Naive thymus-derived CD4-positive, alpha-beta T cell (primary cell): ENCODE data around the gene ROBO1. TPM values are rescaled to one million over a fixed set of nuclear protein-coding genes. Genes with fewer than 3 reads are reported as not detected.

Experiments
- ATAC-seq: fragments of 150-1000 bp; cut with Tn5 transposase; 2 replicates; pipeline ENCODE4 v1.10.0; 2021; ENCODE audit warnings: mild to moderate bottlenecking, moderate library complexity
- CTCF ChIA-PET: fragments of 350-600 bp; sonication (Branson Sonifier 250); formaldehyde crosslinking; loops from one replicate; lab custom pipeline; 2021; ENCODE audit warnings: antibody characterized with exemption; lab: Charles Lee
- POLR2A ChIA-PET: fragments of 350-600 bp; sonication (Branson Sonifier 250); formaldehyde crosslinking; loops from one replicate; lab custom pipeline; 2021; ENCODE audit warnings: antibody characterized with exemption, inconsistent platforms; lab: Charles Lee
- DNase-seq, 9 donors: peaks; one replicate each; pipeline versions ENCODE4 v3.0.0 to v3.0.0-alpha.2; 2020 to 2022; ENCODE audit warnings: mixed read lengths in 1 of 9
- H3K27ac ChIP-seq: one replicate; pipeline ENCODE4 v1.7.0; 2013; ENCODE audit warnings: mild to moderate bottlenecking, low read depth, low read length, moderate library complexity
- H3K27me3 ChIP-seq, 2 donors: one replicate each; pipeline ENCODE4 v1.7.0; 2013; ENCODE audit warnings: low read length in 2 of 2, mild to moderate bottlenecking in 2 of 2, moderate library complexity in 2 of 2; ENCODE audit not compliant: control insufficient read depth in 2 of 2, insufficient read depth in 2 of 2
- H3K36me3 ChIP-seq, 3 experiments: 1 replicate in 2 of 3; 2 replicates in 1 of 3; pipeline ENCODE4 v1.7.0; 2013; ENCODE audit warnings: low read length in 3 of 3, mild to moderate bottlenecking in 3 of 3, moderate library complexity in 1 of 3; ENCODE audit not compliant: insufficient read depth in 3 of 3, control insufficient read depth in 2 of 3
- H3K4me1 ChIP-seq, 2 donors: one replicate each; pipeline ENCODE4 v1.7.0; 2013; ENCODE audit warnings: low read length in 2 of 2, mild to moderate bottlenecking in 2 of 2, moderate library complexity in 1 of 2; ENCODE audit not compliant: control insufficient read depth in 2 of 2, insufficient read depth in 2 of 2
- H3K4me3 ChIP-seq: 2 replicates; pipeline ENCODE4 v1.7.0; 2013; ENCODE audit warnings: mild to moderate bottlenecking, low read length
- H3K9me3 ChIP-seq, 3 experiments: 1 replicate in 2 of 3; 2 replicates in 1 of 3; pipeline ENCODE4 v1.7.0; 2013; ENCODE audit warnings: low read length in 3 of 3; ENCODE audit not compliant: control insufficient read depth in 2 of 3
- H3K27ac Mint-ChIP-seq, 9 donors: one replicate each; pipeline ENCODE4 v1.8.0; 2020 to 2022; ENCODE audit warnings: mixed read lengths in 9 of 9, mild to moderate bottlenecking in 8 of 9, moderate library complexity in 5 of 9, inconsistent platforms in 2 of 9
- H3K27me3 Mint-ChIP-seq, 5 donors: one replicate each; pipeline ENCODE4 v1.8.0; 2021 to 2022; ENCODE audit warnings: mixed read lengths in 5 of 5, mild to moderate bottlenecking in 1 of 5
- H3K36me3 Mint-ChIP-seq, 5 donors: one replicate each; pipeline ENCODE4 v1.8.0; 2020 to 2022; ENCODE audit warnings: mixed read lengths in 5 of 5, mild to moderate bottlenecking in 3 of 5, inconsistent platforms in 1 of 5
- H3K4me1 Mint-ChIP-seq, 7 donors: one replicate each; pipeline ENCODE4 v1.8.0; 2020 to 2022; ENCODE audit warnings: mixed read lengths in 7 of 7, mild to moderate bottlenecking in 3 of 7, inconsistent platforms in 1 of 7
- H3K4me3 Mint-ChIP-seq, 10 donors: one replicate each; pipeline ENCODE4 v1.8.0; 2020 to 2022; ENCODE audit warnings: mild to moderate bottlenecking in 10 of 10, mixed read lengths in 10 of 10, moderate library complexity in 6 of 10, inconsistent platforms in 2 of 10
- H3K9me3 Mint-ChIP-seq, 11 donors: one replicate each; pipeline ENCODE4 v1.8.0; 2020 to 2022; ENCODE audit warnings: mixed read lengths in 11 of 11, mild to moderate bottlenecking in 4 of 11, inconsistent platforms in 1 of 11, moderate library complexity in 1 of 11
- intact Hi-C, 2 donors: fragments of 100-400 bp; cut with micrococcal nuclease; formaldehyde crosslinking; loops; one replicate each; pipeline ENCODE4 v1.15.1; 2023
- polyA plus RNA-seq, 2 donors: library from polyadenylated mRNA; unstranded; fragments of 300-500 nt; fragmentation: Illumina TruSeq; gene quantifications; one replicate each; pipeline ENCODE4 v1.2.3, GENCODE V29; 2021
- total RNA-seq, 6 experiments: library from RNA in 5 of 6; stranded (reverse) in 5 of 6; gene quantifications; 1 replicate in 5 of 6; 2 replicates in 1 of 6; pipeline ENCODE4 v1.2.3 and lab custom pipeline; 2021 to 2026

The ROBO1 gene
- total and polyA plus RNA-seq, 7 experiments from 2014 or later: 0.08 to 0.59 (median 0.26) TPM; not detected in 2

GRCh38 chr3:79586232-79586631 is 181.6 kb downstream of the ROBO1 start:
- H3K27ac ChIP-seq: no peak overlapping the region
- DNase-seq (no peak), ATAC-seq (no peak)
- ChIA-PET CTCF (no interaction called here), POLR2A (no interaction called here)
- H3K9me3 ChIP-seq: no peaks in the 10 kb centered on the region
- Mint-ChIP-seq H3K36me3 (no peaks in the 10 kb centered on the region), H3K27ac (no peak overlapping the region), H3K9me3 (peaks cover 0 to 12% (median 0%) of the 10 kb centered on the region in 11 donors), H3K27me3 (no peaks in the 10 kb centered on the region), H3K4me1 (no peaks in the 10 kb centered on the region), H3K4me3 (no peak overlapping the region)
- intact Hi-C loops: no loop called here
- H3K27me3 ChIP-seq: no peaks in the 10 kb centered on the region
- H3K4me1 ChIP-seq: no peaks in the 10 kb centered on the region
- no peaks in the 10 kb centered on the region for H3K36me3 ChIP-seq
- no peak overlapping the region for H3K4me3 ChIP-seq

- DNase-seq: no peak
- intact Hi-C loops: no loop called here
- POLR2A ChIA-PET: no interaction called here
These were observed 194.9 kb downstream of the ROBO1 start for GRCh38 chr3:79572930-79573329.

GRCh38 chr3:79568938-79569337 is 198.9 kb downstream of the ROBO1 start:
- POLR2A ChIA-PET: no interaction called here
- intact Hi-C loops: no loop called here
- no peak for ATAC-seq
- Mint-ChIP-seq H3K27me3 (no peaks in the 10 kb centered on the region), H3K4me3 (no peak overlapping the region), H3K36me3 (no peaks in the 10 kb centered on the region), H3K9me3 (peaks cover 0 to 8% (median 3%) of the 10 kb centered on the region in 11 donors), H3K4me1 (no peaks in the 10 kb centered on the region), H3K27ac (no peak overlapping the region)
- no peaks in the 10 kb centered on the region for H3K4me1 ChIP-seq
- H3K9me3 ChIP-seq: no peaks in the 10 kb centered on the region
- CTCF ChIA-PET: no interaction called here
- no peak for DNase-seq
- H3K27ac ChIP-seq: no peak overlapping the region
- no peaks in the 10 kb centered on the region for H3K36me3 ChIP-seq
- no peaks in the 10 kb centered on the region for H3K27me3 ChIP-seq
- no peak overlapping the region for H3K4me3 ChIP-seq

More at GRCh38 chr3:79572930-79573329, 194.9 kb downstream of the ROBO1 start:
- Histone ChIP-seq H3K27ac (no peak overlapping the region), H3K4me1 (no peaks in the 10 kb centered on the region), H3K9me3 (no peaks in the 10 kb centered on the region), H3K36me3 (no peaks in the 10 kb centered on the region), H3K27me3 (no peaks in the 10 kb centered on the region), H3K4me3 (no peak overlapping the region)
- CTCF ChIA-PET: no interaction called here
- H3K9me3 Mint-ChIP-seq: peaks cover 0 to 5% (median 0%) of the 10 kb centered on the region in 11 donors
- H3K27me3 Mint-ChIP-seq: no peaks in the 10 kb centered on the region
- no peak overlapping the region for H3K27ac Mint-ChIP-seq
- H3K4me3 Mint-ChIP-seq: no peak overlapping the region
- no peaks in the 10 kb centered on the region for H3K4me1 Mint-ChIP-seq
- no peak for ATAC-seq
- no peaks in the 10 kb centered on the region for H3K36me3 Mint-ChIP-seq

GRCh38 chr3:79564192-79564591 is 203.6 kb downstream of the ROBO1 start:
- POLR2A ChIA-PET: no interaction called here
- no peak overlapping the region for H3K4me3 ChIP-seq
- no peaks in the 10 kb centered on the region for H3K9me3 ChIP-seq
- Mint-ChIP-seq H3K27me3 (no peaks in the 10 kb centered on the region), H3K4me3 (no peak overlapping the region), H3K27ac (no peak overlapping the region), H3K9me3 (peaks cover 0 to 13% (median 3%) of the 10 kb centered on the region in 11 donors), H3K4me1 (no peaks in the 10 kb centered on the region), H3K36me3 (no peaks in the 10 kb centered on the region)
- ATAC-seq (no peak), DNase-seq (no peak)
- no peak overlapping the region for H3K27ac ChIP-seq
- H3K27me3 ChIP-seq: no peaks in the 10 kb centered on the region
- H3K4me1 ChIP-seq: no peaks in the 10 kb centered on the region
- H3K36me3 ChIP-seq: no peaks in the 10 kb centered on the region
- intact Hi-C loops: no loop called here
- CTCF ChIA-PET: no interaction called here

GRCh38 chr3:79560698-79561097 is 207.1 kb downstream of the ROBO1 start:
- H3K4me1 ChIP-seq: no peaks in the 10 kb centered on the region
- no peak for ATAC-seq
- no peaks in the 10 kb centered on the region for H3K27me3 Mint-ChIP-seq
- H3K27me3 ChIP-seq: no peaks in the 10 kb centered on the region
- H3K36me3 Mint-ChIP-seq: no peaks in the 10 kb centered on the region
- no peaks in the 10 kb centered on the region for H3K4me1 Mint-ChIP-seq
- no peaks in the 10 kb centered on the region for H3K36me3 ChIP-seq
- ChIA-PET POLR2A (no interaction called here), CTCF (no interaction called here)
- DNase-seq: no peak
- no peak overlapping the region for H3K27ac ChIP-seq
- intact Hi-C loops: no loop called here
- no peak overlapping the region for H3K4me3 ChIP-seq
- H3K9me3 ChIP-seq: no peaks in the 10 kb centered on the region
- no peak overlapping the region for H3K27ac Mint-ChIP-seq
- H3K9me3 Mint-ChIP-seq: peaks cover 0 to 11% (median 1%) of the 10 kb centered on the region in 11 donors
- no peak overlapping the region for H3K4me3 Mint-ChIP-seq

GRCh38 chr3:79558943-79559342 is 208.9 kb downstream of the ROBO1 start:
- Histone ChIP-seq H3K27me3 (no peaks in the 10 kb centered on the region), H3K4me3 (no peak overlapping the region), H3K4me1 (no peaks in the 10 kb centered on the region), H3K9me3 (no peaks in the 10 kb centered on the region), H3K27ac (no peak overlapping the region), H3K36me3 (no peaks in the 10 kb centered on the region)
- CTCF ChIA-PET: no interaction called here
- POLR2A ChIA-PET: no interaction called here
- Mint-ChIP-seq H3K4me3 (no peak overlapping the region), H3K4me1 (no peaks in the 10 kb centered on the region), H3K27me3 (no peaks in the 10 kb centered on the region), H3K36me3 (no peaks in the 10 kb centered on the region), H3K27ac (no peak overlapping the region), H3K9me3 (peaks cover 0 to 14% (median 1%) of the 10 kb centered on the region in 11 donors)
- ATAC-seq (no peak), DNase-seq (no peak)
- intact Hi-C loops: no loop called here

GRCh38 chr3:79555655-79556054 is 212.1 kb downstream of the ROBO1 start:
- ChIA-PET POLR2A (no interaction called here), CTCF (no interaction called here)
- H3K36me3 ChIP-seq: no peaks in the 10 kb centered on the region
- no peaks in the 10 kb centered on the region for H3K4me1 ChIP-seq
- H3K9me3 ChIP-seq: no peaks in the 10 kb centered on the region
- no peak overlapping the region for H3K27ac ChIP-seq
- no peaks in the 10 kb centered on the region for H3K27me3 ChIP-seq
- Mint-ChIP-seq H3K9me3 (peaks cover 0 to 9% (median 1%) of the 10 kb centered on the region in 11 donors), H3K27ac (no peak overlapping the region), H3K36me3 (no peaks in the 10 kb centered on the region), H3K27me3 (no peaks in the 10 kb centered on the region), H3K4me3 (no peak overlapping the region), H3K4me1 (no peaks in the 10 kb centered on the region)
- intact Hi-C loops: no loop called here
- ATAC-seq: no peak
- DNase-seq: no peak
- no peak overlapping the region for H3K4me3 ChIP-seq
